ENCODE data around the gene PLA1A. TPM values are rescaled to one million over a fixed set of nuclear protein-coding genes. Genes with fewer than 3 reads are reported as not detected.

The PLA1A gene
- polyA plus RNA-seq, 3 donors = 0.36 TPM; not detected in 2

DNA sequence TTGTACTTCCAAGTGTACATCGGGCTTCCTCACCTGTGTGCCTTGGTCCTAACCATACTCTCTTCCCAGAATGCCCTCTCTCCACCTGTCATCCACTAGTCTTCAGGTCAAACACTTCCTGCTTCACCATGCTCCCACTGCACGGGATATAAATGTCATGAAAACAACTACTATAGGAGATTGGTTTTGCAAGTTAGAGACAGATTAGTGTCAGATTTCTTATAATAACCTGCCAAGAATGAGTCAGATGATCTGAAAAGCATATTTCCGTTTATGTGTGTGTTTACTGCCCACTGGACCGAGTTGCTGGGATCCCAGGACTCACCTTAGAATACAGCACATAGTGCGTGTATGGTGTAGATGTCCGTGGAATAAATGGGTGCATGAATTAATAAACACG, 21.4 kb downstream of the PLA1A start:
- no peaks in the 10 kb centered on the region for H3K9me3 ChIP-seq (replicated peaks in 1 of 2; ENCODE audit: control insufficient read depth in 1 of 2, insufficient read depth in 1 of 2, low read length in 2 of 2)
- Mint-ChIP-seq H3K27ac (no peak overlapping the region), H3K4me1 (peaks cover 7% of the 10 kb centered on the region), H3K4me3 (no peak overlapping the region), H3K27me3 (ENCODE audit: low read depth in 3 of 3) (peaks cover 0 to 2% (median 0%) of the 10 kb centered on the region in 3 donors), H3K36me3 (no peaks in the 10 kb centered on the region), H3K9me3 (peaks cover 0 to 3% (median 0%) of the 10 kb centered on the region in 7 donors)
- no peak overlapping the region for H3K9ac ChIP-seq (ENCODE audit: insufficient read depth, low read length, poor library complexity, severe bottlenecking)
- intact Hi-C loops (cut with micrococcal nuclease) = no loop called here
- H3K27ac ChIP-seq (ENCODE audit: low read depth in 1 of 2, low read length in 2 of 2) = no peak overlapping the region
- H3K4me3 ChIP-seq (replicated peaks in 1 of 3; ENCODE audit: low read depth in 2 of 3, low read length in 3 of 3) = no peak overlapping the region
- no peak overlapping the region for H2AFZ ChIP-seq (ENCODE audit: insufficient read depth, low read depth, low read length, poor library complexity, severe bottlenecking)
- WGBS (ENCODE audit: insufficient coverage) = 83% methylated on average over 1 of the region's 7 CpGs
- no peak for DNase-seq
- TF ChIP-seq, protein P1, sequence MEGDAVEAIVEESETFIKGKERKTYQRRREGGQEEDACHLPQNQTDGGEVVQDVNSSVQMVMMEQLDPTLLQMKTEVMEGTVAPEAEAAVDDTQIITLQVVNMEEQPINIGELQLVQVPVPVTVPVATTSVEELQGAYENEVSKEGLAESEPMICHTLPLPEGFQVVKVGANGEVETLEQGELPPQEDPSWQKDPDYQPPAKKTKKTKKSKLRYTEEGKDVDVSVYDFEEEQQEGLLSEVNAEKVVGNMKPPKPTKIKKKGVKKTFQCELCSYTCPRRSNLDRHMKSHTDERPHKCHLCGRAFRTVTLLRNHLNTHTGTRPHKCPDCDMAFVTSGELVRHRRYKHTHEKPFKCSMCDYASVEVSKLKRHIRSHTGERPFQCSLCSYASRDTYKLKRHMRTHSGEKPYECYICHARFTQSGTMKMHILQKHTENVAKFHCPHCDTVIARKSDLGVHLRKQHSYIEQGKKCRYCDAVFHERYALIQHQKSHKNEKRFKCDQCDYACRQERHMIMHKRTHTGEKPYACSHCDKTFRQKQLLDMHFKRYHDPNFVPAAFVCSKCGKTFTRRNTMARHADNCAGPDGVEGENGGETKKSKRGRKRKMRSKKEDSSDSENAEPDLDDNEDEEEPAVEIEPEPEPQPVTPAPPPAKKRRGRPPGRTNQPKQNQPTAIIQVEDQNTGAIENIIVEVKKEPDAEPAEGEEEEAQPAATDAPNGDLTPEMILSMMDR (IDR thresholded peaks at IDR 0.05) = no peak
- H3K36me3 ChIP-seq (replicated peaks in 1 of 2; ENCODE audit: control insufficient read depth in 1 of 2, insufficient read depth in 2 of 2, low read length in 2 of 2) = no peaks in the 10 kb centered on the region
- H3K79me2 ChIP-seq (ENCODE audit: insufficient read depth, low read length) = no peaks in the 10 kb centered on the region
- H4K20me1 ChIP-seq (ENCODE audit: insufficient read depth, low read length) = no peaks in the 10 kb centered on the region
- no peaks in the 10 kb centered on the region for H3K27me3 ChIP-seq (ENCODE audit: control insufficient read depth in 2 of 2, insufficient read depth in 2 of 2, low read length in 2 of 2)
- peaks cover under 1 to 2% of the 10 kb centered on the region in 2 donors for H3K4me1 ChIP-seq (ENCODE audit: control insufficient read depth in 1 of 2, insufficient read depth in 2 of 2, low read length in 2 of 2)
- H3K4me2 ChIP-seq (replicated peaks; ENCODE audit: extremely low read depth, low read length, poor library complexity, severe bottlenecking) = no peak overlapping the region

DNA sequence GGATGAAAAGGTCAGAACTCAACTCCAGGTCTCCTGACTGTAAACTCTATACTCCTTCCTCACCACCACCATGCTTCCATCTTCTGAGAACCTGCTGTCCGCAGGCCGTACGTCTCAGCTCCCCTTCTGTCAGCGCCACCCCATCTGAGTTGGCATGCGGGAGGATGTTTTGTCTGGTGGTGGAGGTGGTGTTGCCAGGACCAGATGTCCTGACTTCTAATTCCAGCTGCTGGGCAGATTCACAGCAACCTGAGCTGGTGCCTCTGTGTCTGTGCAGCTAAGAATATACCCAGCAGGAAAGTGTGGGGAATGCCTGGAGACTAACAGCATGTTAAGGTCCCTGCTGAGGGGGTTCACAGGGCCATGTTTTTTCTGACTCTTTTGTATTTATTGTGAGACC, 23.2 kb downstream of the PLA1A start:
- H3K4me3 Mint-ChIP-seq = no peak overlapping the region
- no peak overlapping the region for H3K9ac ChIP-seq (ENCODE audit: insufficient read depth, low read length, poor library complexity, severe bottlenecking)
- TF ChIP-seq, protein P1 (IDR thresholded peaks at IDR 0.05) = no peak
- 100% methylated on average over 1 of the region's 5 CpGs for WGBS (ENCODE audit: insufficient coverage)
- peak overlapping the region in 3 of 7 donors; percentile 4 to 57 (median 31) for H3K27ac Mint-ChIP-seq
- peaks cover 0 to 3% (median 0%) of the 10 kb centered on the region in 7 donors for H3K9me3 Mint-ChIP-seq
- H3K4me1 ChIP-seq (ENCODE audit: control insufficient read depth in 1 of 2, insufficient read depth in 2 of 2, low read length in 2 of 2) = peaks cover 9 to 13% of the 10 kb centered on the region in 2 donors
- intact Hi-C loops (cut with micrococcal nuclease) = no loop called here
- peaks cover 13% of the 10 kb centered on the region for H3K4me1 Mint-ChIP-seq
- no peak overlapping the region for H3K27ac ChIP-seq (ENCODE audit: low read depth in 1 of 2, low read length in 2 of 2)
- no peaks in the 10 kb centered on the region for H3K79me2 ChIP-seq (ENCODE audit: insufficient read depth, low read length)
- no peaks in the 10 kb centered on the region for H3K9me3 ChIP-seq (replicated peaks in 1 of 2; ENCODE audit: control insufficient read depth in 1 of 2, insufficient read depth in 1 of 2, low read length in 2 of 2)
- DNase-seq = no peak
- no peaks in the 10 kb centered on the region for H4K20me1 ChIP-seq (ENCODE audit: insufficient read depth, low read length)
- no peaks in the 10 kb centered on the region for H3K36me3 Mint-ChIP-seq
- no peak overlapping the region for H2AFZ ChIP-seq (ENCODE audit: insufficient read depth, low read depth, low read length, poor library complexity, severe bottlenecking)
- no peaks in the 10 kb centered on the region for H3K36me3 ChIP-seq (replicated peaks in 1 of 2; ENCODE audit: control insufficient read depth in 1 of 2, insufficient read depth in 2 of 2, low read length in 2 of 2)
- H3K27me3 Mint-ChIP-seq (ENCODE audit: low read depth in 3 of 3) = peaks cover 0 to 2% (median under 1%) of the 10 kb centered on the region in 3 donors
- H3K4me3 ChIP-seq (replicated peaks in 1 of 3; ENCODE audit: low read depth in 2 of 3, low read length in 3 of 3) = no peak overlapping the region
- no peak overlapping the region for H3K4me2 ChIP-seq (replicated peaks; ENCODE audit: extremely low read depth, low read length, poor library complexity, severe bottlenecking)
- no peaks in the 10 kb centered on the region for H3K27me3 ChIP-seq (ENCODE audit: control insufficient read depth in 2 of 2, insufficient read depth in 2 of 2, low read length in 2 of 2)
